Right ventricle myocardium superior (tissue), 1 donor: ENCODE results near the gene ASPM. TPM values are rescaled to one million over a fixed set of nuclear protein-coding genes. Genes with fewer than 3 reads are reported as not detected.
"Not testable (repeated sequence)": the region's sequence is repeated elsewhere in the genome, so short reads cannot be mapped to it uniquely, and the experiment has no call there.

ENCODE experiments used
- ATAC-seq: fragments of 200-7000 bp; cut with Tn5 transposase; one replicate; pipeline ENCODE4 v1.9.1; 2020; ENCODE audit warnings: mild to moderate bottlenecking; ENCODE audit not compliant: poor library complexity
- DNase-seq: peaks from one replicate; pipeline ENCODE4 v3.0.0-alpha.2; 2020
- intact Hi-C: fragments of 100-400 bp; cut with DNase I; formaldehyde crosslinking; loops from one replicate; pipeline ENCODE4 v1.11.2; 2022
- total RNA-seq: library from RNA; stranded (reverse); fragmentation: NEBNext Ultra II Directional; extraction: Animal tissue kit (Norgen Biotek cat#: 25700); gene quantifications from one replicate; pipeline ENCODE4 v1.2.1, GENCODE V29; 2021
- donor health status: DM: no; HTN: yes; CAD: no; lungs with severe emphysema.

The ASPM gene
- total RNA-seq, 1 donor from 2014 or later, result 0.40 TPM

- peak; percentile 53 for ATAC-seq
- intact Hi-C loops, result no loop called here
- no peak for DNase-seq
Measured at GRCh38 chr1:197099444-197099843, 47.0 kb downstream of the ASPM start.

GRCh38 chr1:197096971-197097370, 49.5 kb downstream of the ASPM start:
- intact Hi-C loops, ATAC-seq, DNase-seq: not testable (repeated sequence)

- ATAC-seq, result no peak
- no peak for DNase-seq
- intact Hi-C loops, result no loop called here
Measured at GRCh38 chr1:197096137-197096536, 50.3 kb downstream of the ASPM start.

DNA sequence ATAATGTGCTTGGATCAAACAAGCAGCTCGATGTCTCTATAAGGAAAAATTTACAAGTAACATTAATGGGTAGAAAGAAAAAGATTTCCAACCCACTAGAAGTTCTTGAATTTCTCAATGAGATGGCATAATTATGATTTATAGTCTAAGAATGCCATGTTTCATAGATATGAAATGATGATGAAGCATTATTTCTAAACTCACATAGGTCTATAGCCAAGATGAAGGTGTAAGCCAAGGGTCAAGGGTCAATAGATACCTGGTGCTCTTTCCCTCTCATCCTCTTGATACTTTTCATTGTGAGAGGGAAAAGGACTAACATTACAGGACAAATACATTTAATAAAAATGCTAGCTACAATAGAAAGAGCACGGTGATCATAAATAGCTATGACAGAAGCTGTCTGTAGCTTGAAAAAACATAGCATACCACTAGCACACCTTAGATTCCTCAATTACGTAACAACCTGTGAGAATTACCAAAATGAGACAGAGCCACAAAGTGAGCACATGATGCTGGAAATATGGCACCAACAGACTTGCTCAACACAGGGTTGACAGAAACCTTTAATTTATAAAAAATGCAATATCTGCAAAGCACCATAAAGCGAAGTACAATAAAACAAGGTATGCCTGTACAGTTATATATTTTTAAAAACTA, 53.1 kb downstream of the ASPM start:
- DNase-seq, result no peak
- intact Hi-C loops, result no loop called here
- ATAC-seq, result no peak

- DNase-seq (no peak), ATAC-seq (no peak)
- intact Hi-C loops, result no loop called here
Measured at GRCh38 chr1:197092491-197093023, 53.9 kb downstream of the ASPM start.

DNA sequence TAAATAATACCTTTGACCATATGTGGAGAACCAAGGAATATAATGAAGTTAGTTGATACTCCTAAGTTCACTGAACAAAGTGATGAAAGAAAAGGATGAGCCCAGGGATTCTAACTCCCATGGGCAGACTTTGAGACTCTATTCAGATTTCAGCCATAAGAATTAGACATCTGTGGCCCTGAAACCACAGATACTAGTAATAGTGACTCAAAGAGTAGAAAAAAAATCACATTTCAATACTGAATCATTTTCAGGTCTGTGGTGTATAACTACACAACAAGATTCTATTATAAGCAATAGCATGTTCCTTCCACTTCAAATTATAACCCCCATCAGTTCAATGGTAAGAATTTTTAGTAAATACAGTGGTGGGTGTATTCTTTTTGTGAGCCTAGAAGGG, 63.0 kb downstream of the ASPM start:
- intact Hi-C loops, result no loop called here
- no peak for DNase-seq
- ATAC-seq, result no peak

- intact Hi-C loops, result no loop called here
- ATAC-seq, result no peak
Measured at GRCh38 chr1:197081117-197081753, 65.2 kb downstream of the ASPM start.

GRCh38 chr1:197080323-197080722, 66.1 kb downstream of the ASPM start:
- DNase-seq (no peak), ATAC-seq (no peak)
- intact Hi-C loops, result no loop called here

More at GRCh38 chr1:197081117-197081753, 65.2 kb downstream of the ASPM start:
- no peak for DNase-seq

GRCh38 chr1:197076585-197076984, 69.9 kb downstream of the ASPM start:
- DNase-seq, result no peak
- no peak for ATAC-seq
- intact Hi-C loops, result no loop called here

- DNase-seq (no peak), ATAC-seq (no peak)
- intact Hi-C loops, result no loop called here
Measured at GRCh38 chr1:197073978-197074377, 72.5 kb downstream of the ASPM start.

DNA sequence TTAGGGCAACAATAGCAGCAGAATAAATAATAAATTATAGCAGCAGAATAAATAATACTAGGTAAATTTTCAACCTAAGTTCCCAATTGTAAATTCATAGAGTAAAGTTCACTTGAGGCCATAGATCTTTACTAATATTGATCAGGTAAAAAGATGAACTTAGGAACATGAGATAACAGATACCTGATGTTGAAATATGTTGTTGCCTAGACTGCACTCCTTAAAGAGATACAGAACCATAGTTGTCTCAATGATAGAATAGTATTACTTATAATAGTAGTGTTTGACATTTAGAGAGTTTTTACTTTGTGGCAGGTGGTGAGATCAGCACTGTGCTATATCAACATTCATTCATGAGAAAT, 79.0 kb downstream of the ASPM start:
- intact Hi-C loops, result no loop called here
- DNase-seq, result no peak

DNA sequence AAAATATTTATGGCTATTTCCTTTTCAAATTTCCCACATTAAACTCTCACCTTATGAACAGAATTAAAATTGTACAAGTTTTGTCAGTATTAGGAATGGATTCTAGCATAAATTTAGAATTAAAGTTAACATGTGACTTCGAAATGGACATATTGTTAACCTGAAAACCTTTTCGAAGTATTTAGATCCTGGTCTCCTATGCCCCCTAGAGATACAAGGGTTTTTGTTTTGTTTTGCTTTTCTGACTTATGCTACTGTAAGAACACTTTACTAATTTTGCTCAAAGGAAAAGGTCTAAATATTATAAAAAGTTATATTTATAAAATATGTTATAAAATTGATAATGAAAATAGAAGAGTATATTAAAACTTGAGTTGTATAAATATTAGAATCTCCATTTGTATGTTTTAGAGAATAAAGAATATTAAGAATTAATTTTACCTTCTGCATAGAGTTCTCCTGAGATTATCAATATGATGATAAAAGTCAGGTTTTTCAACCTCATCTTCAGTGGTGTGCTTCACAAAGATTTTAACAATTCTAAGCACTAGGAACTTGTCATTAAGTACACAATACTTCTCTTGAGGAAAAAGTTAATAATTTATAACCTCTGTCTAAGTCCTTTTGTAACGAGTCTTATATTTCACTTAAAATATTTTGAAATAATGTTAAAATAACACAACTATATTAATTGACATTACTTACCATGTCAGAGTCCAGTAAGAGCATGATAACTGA, 79.6 kb downstream of the ASPM start, which contains the start of gene F13B:
F13B (minus strand) TSS at position 542 of the 738 bp plus-strand sequence; CDS start at position 505, 37 bp downstream.
- intact Hi-C loops, result no loop called here
- DNase-seq, result no peak
- no peak for ATAC-seq

More for the DNA sequence above, 79.0 kb downstream of the ASPM start:
- no peak for ATAC-seq

DNA sequence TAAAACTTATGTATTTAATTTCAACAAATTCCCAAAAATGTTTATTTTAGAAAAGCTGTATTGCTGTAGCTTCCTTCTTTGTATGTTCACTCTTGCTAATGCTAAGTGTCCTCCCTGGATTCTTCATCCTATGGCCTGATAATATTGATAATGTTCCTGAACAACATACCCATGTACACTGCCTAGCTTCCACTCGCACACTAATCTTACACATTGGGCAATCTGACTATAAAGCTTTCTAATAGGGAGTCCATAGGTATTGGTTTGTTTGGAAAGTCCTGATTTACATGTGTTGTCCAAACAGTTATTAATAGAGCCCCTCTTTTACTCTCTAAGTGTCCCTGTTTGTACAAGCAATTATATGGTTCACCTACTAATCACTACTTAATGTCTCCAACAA, 80.2 kb downstream of the ASPM start:
- intact Hi-C loops, result no loop called here
- ATAC-seq (no peak), DNase-seq (no peak)

DNA sequence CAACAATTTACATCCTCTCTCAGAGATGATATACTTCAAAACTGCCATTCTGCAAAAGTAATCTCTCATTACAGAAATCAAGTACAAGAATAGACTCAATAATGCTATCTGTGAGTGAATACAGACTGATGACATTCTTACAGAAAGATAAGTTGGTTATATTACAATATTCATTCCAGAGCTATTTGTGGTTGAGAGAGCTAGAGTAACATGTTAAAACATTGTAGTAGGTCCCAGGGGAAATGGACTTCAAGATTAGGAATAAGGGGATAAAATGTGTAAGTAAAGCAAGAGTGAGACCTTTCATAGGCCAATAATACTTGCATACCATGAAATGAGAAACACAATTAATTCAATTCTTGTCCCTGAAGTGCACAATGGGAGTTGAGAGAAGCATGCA, 80.9 kb downstream of the ASPM start:
- no peak for DNase-seq
- intact Hi-C loops, result no loop called here
- no peak for ATAC-seq

GRCh38 chr1:197063212-197063611, 83.3 kb downstream of the ASPM start:
- no peak for DNase-seq
- no peak for ATAC-seq
- intact Hi-C loops, result no loop called here

DNA sequence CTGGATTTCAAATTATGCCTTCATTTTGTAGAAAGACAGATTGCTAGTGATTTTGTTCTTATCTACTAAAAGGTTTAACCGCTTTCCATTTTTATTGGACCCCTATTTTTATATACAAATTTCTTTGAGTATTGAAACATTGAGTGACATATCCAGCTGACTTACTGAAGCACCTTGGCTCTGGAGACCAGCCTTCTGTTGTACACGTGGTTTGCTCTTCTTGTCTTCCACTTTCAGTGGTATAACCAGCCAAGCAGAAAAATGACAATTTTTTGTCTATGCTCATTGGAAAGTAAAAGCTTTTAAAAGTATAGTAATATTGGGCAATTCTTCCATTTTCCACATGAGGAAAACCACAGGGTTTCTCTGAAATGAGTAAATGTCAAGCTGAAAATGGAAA, 83.8 kb downstream of the ASPM start:
- DNase-seq (no peak), ATAC-seq (no peak)
- intact Hi-C loops, result no loop called here

GRCh38 chr1:197049100-197049499, 97.4 kb downstream of the ASPM start:
- ATAC-seq (no peak), DNase-seq (no peak)
- intact Hi-C loops, result no loop called here

DNA sequence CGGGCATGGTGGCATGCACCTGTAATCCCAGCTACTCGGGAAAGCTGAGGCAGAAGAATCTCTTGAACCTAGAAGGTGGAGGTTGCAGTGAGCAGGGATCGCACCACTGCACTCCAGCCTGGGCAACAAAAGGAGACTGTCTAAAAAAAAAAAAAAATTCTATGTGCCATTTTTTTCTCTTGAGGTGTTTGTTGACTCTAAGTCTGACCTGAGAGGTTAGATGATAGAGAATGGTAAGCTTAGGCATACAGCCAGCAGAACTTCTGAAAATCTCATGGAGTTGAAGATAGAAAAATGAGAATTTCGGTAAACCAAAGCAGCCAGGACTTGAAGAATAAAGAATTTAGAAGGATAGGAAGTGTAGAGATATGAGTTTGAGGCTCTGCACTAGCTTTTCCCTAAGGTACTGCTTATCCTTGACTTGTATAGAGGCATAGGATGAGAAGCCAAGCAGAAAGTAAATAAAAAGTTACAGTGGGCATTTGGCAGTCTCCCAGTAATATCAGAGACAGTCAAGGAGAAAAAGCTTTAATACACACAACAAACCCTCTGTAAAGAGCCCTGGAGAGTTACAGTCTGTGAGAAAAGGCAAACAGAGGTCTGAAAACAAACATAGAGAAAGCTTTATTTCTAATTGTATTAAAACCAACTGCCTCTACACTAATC, 103.7 kb downstream of the ASPM start:
- no peak for ATAC-seq
- no peak for DNase-seq
- intact Hi-C loops, result no loop called here
